B cell (primary cell): ENCODE results near the gene CDH13.

Experiments
- CTCF ChIP-seq: fragments of 200-600 bp; IDR thresholded peaks from one replicate; pipeline ENCODE4 v1.8.0; 2022; ENCODE audit warnings: antibody characterized with exemption, mild to moderate bottlenecking
- EZH2 ChIP-seq: IDR thresholded peaks from 2 replicates; pipeline ENCODE4 v1.6.1; 2012; ENCODE audit warnings: borderline replicate concordance, low read depth, mild to moderate bottlenecking, moderate library complexity, low read length; ENCODE audit not compliant: insufficient read depth, poor library complexity, severe bottlenecking

- TF ChIP-seq CTCF (no peak), EZH2 (no peak)
Measured at GRCh38 chr16:82584553-82585152, 42.1 kb upstream of the CDH13 start.
